Esophagus squamous epithelium (tissue), 4 donors: ENCODE results near the gene QPRT.

Experiments used
- CTCF ChIP-seq, 6 experiments: fragments of 450-650 bp in 4 of 6; fragments of 200-600 bp in 2 of 6; sonication (generic) in 2 of 6; IDR thresholded peaks; one replicate each; pipeline ENCODE4 v1.5.1; 2016 to 2019; ENCODE audit warnings: antibody characterized with exemption in 6 of 6, mild to moderate bottlenecking in 4 of 6, moderate library complexity in 4 of 6
- POLR2A ChIP-seq, 4 donors: fragments of 450-650 bp; IDR thresholded peaks; one replicate each; pipeline ENCODE4 v1.6.1; 2017; ENCODE audit warnings: antibody characterized with exemption in 4 of 4, mild to moderate bottlenecking in 4 of 4, moderate library complexity in 3 of 4

- no peak for TF ChIP-seq CTCF (IDR thresholded peaks at IDR 0.05)
- no peak for TF ChIP-seq POLR2A (IDR thresholded peaks at IDR 0.05)
These were observed 20.6 kb downstream of the QPRT start for GRCh38 chr16:29699324-29700219.
